ENCODE data around the gene SNF8.

GRCh38 chr17:48908047-48908843 lies 36.4 kb downstream of the SNF8 start, which contains the start of gene UBE2Z:
- TF ChIP-seq POLR2A (IDR thresholded peaks at IDR 0.05; ENCODE audit: low read length) (peak; percentile 98), GATA1 (IDR thresholded peaks at IDR 0.05; ENCODE audit: low read depth, low read length) (no peak)
